Measurements from ENCODE around the gene CHTF18. TPM values are rescaled to one million over a fixed set of nuclear protein-coding genes. Genes with fewer than 3 reads are reported as not detected.

The CHTF18 gene
- total RNA-seq, 1 experiment from 2014 or later: 30.9 TPM

DNA sequence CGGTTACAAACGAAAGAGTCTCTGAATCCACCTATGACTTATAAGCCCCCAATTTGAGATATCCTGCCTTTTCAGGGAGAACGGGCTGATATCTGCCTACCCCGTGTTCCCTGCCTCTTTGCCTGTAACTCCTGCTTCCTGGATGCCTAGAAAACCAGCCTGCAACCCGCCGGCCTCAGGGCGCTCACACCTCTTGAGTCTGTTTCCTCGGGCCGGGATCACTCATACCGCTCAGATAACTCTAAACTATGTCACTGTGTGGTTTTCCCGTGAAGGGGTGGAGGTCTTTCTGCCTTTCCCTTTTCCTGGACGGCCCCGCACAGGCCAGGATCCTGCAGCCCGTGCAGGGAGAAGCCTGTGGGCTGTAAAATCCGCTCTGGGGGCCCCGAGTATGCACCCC lies 10.6 kb upstream of the CHTF18 start:
- BruUV-seq (replicated peaks): no TSS peak
- H3K27ac Mint-ChIP-seq (ENCODE audit: low read depth, unreplicated experiment): no peak overlapping the region
- no peak for DNase-seq (ENCODE audit: unreplicated experiment)
- H3K4me1 Mint-ChIP-seq (ENCODE audit: insufficient read depth, unreplicated experiment): peaks cover under 1% of the 10 kb centered on the region
- no peak overlapping the region for H3K4me3 Mint-ChIP-seq (ENCODE audit: unreplicated experiment)
- POLR2A ChIA-PET: interaction anchor here (0.8 to 1.0 kb wide), 2 partner anchors 29 to 64 kb away, joined by 3 to 4 read pairs; no protein-coding TSS in a partner anchor
- TF ChIP-seq, protein P1, sequence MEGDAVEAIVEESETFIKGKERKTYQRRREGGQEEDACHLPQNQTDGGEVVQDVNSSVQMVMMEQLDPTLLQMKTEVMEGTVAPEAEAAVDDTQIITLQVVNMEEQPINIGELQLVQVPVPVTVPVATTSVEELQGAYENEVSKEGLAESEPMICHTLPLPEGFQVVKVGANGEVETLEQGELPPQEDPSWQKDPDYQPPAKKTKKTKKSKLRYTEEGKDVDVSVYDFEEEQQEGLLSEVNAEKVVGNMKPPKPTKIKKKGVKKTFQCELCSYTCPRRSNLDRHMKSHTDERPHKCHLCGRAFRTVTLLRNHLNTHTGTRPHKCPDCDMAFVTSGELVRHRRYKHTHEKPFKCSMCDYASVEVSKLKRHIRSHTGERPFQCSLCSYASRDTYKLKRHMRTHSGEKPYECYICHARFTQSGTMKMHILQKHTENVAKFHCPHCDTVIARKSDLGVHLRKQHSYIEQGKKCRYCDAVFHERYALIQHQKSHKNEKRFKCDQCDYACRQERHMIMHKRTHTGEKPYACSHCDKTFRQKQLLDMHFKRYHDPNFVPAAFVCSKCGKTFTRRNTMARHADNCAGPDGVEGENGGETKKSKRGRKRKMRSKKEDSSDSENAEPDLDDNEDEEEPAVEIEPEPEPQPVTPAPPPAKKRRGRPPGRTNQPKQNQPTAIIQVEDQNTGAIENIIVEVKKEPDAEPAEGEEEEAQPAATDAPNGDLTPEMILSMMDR (IDR thresholded peaks at IDR 0.05; ENCODE audit: unreplicated experiment): no peak
- CTCF ChIA-PET: no interaction called here
- no peaks in the 10 kb centered on the region for H3K9me3 Mint-ChIP-seq (ENCODE audit: unreplicated experiment)
- intact Hi-C loops (cut with micrococcal nuclease): no loop called here
- H3K36me3 Mint-ChIP-seq (ENCODE audit: insufficient read depth, unreplicated experiment): peaks cover 2% of the 10 kb centered on the region
- H3K27me3 Mint-ChIP-seq (ENCODE audit: insufficient read depth, unreplicated experiment): no peaks in the 10 kb centered on the region

DNA sequence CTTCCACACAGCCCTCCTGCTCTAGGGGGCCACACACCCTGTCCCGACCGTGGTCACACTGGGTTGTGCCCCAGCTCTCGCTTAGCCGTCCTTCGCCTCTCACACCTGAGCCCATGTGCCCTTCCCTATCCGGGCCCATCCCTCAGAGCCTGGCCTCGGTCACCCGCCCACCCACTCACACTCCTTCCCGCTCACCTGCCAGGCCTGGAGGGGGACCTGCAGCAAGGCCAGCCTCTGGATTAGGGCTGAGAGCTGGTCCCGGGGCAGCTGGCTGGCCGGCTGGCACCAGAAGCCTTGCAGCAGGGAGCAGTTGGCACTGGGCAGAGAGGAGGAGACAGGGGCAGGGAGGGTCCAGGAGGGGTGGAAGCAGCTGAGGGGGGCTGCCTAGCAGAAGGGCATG lies 10.0 kb upstream of the CHTF18 start:
- no peaks in the 10 kb centered on the region for H3K9me3 Mint-ChIP-seq (ENCODE audit: unreplicated experiment)
- BruUV-seq (replicated peaks): no TSS peak
- no peak for DNase-seq (ENCODE audit: unreplicated experiment)
- intact Hi-C loops (cut with micrococcal nuclease): no loop called here
- H3K27ac Mint-ChIP-seq (ENCODE audit: low read depth, unreplicated experiment): no peak overlapping the region
- H3K4me1 Mint-ChIP-seq (ENCODE audit: insufficient read depth, unreplicated experiment): peaks cover 7% of the 10 kb centered on the region
- H3K36me3 Mint-ChIP-seq (ENCODE audit: insufficient read depth, unreplicated experiment): peaks cover 8% of the 10 kb centered on the region
- TF ChIP-seq, protein P1 (IDR thresholded peaks at IDR 0.05; ENCODE audit: unreplicated experiment): no peak
- POLR2A ChIA-PET: interaction anchor here (0.8 to 1.0 kb wide), 2 partner anchors 29 to 64 kb away, joined by 3 to 4 read pairs; no protein-coding TSS in a partner anchor
- no peak overlapping the region for H3K4me3 Mint-ChIP-seq (ENCODE audit: unreplicated experiment)
- CTCF ChIA-PET: interaction anchor here (0.6 to 0.7 kb wide), 2 partner anchors 9 to 17 kb away, joined by 3 to 5 read pairs; no protein-coding TSS in a partner anchor
- no peaks in the 10 kb centered on the region for H3K27me3 Mint-ChIP-seq (ENCODE audit: insufficient read depth, unreplicated experiment)

DNA sequence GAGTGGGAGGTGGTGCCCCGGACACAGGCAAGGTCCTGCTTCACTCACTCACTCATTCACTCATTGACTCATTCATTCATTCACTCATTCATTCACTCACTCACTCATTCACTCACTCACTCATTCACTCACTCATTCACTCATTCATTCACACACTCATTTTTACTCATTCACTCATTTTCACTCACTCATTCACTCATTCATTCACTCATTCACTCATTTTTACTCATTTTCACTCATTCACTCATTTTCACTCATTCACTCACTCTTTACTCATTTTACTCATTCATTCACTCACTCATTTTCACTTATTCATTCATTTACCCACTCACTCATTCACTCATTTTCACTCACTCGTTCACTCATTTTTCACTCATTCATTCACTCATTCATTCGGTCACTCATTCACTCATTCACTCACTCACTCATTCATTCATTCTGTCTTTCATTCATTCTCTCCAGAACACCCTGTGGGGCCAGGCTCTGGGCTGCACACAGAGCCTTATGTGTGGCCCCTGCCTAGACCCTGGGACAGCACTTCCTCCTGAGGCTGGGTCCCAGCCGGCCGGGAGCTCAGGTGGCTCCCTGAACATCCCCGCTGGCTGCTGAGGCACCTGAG lies 9.4 kb upstream of the CHTF18 start:
- peaks cover 9% of the 10 kb centered on the region for H3K4me1 Mint-ChIP-seq (ENCODE audit: insufficient read depth, unreplicated experiment)
- peaks cover 12% of the 10 kb centered on the region for H3K36me3 Mint-ChIP-seq (ENCODE audit: insufficient read depth, unreplicated experiment)
- no peak overlapping the region for H3K4me3 Mint-ChIP-seq (ENCODE audit: unreplicated experiment)
- ChIA-PET POLR2A (interaction anchor here (1.0 kb wide), 1 partner anchor 65 kb away, joined by 3 read pairs; no protein-coding TSS in a partner anchor), CTCF (interaction anchor here (0.6 to 0.7 kb wide), 3 partner anchors 9 to 35 kb away, joined by 3 to 5 read pairs (median 3); no protein-coding TSS in a partner anchor)
- no peaks in the 10 kb centered on the region for H3K9me3 Mint-ChIP-seq (ENCODE audit: unreplicated experiment)
- no peak overlapping the region for H3K27ac Mint-ChIP-seq (ENCODE audit: low read depth, unreplicated experiment)
- BruUV-seq (replicated peaks): no TSS peak
- no peak for DNase-seq (ENCODE audit: unreplicated experiment)
- TF ChIP-seq, protein P1 (IDR thresholded peaks at IDR 0.05; ENCODE audit: unreplicated experiment): no peak
- intact Hi-C loops (cut with micrococcal nuclease): no loop called here
- H3K27me3 Mint-ChIP-seq (ENCODE audit: insufficient read depth, unreplicated experiment): no peaks in the 10 kb centered on the region

DNA sequence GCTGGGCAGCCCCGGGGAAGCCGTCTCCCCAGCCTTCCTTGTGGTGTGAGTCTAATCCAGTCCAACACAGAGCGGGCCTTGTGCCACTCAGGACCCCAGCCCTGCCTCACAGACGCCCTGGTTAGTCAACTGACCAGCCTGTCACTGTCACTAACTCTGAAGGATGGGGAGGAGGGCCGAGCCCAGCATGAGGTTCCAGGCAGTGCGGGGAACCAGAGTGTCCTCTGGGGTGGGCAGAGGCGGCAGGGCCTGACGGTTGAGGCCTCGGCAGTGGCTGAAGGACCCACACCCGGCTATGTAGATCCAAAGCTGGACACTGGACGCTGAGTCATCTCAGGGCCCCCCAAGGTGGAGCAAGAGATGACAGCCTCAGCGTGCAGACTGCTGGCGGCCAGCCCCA lies 8.9 kb upstream of the CHTF18 start:
- Mint-ChIP-seq H3K4me3 (ENCODE audit: unreplicated experiment) (no peak overlapping the region), H3K36me3 (ENCODE audit: insufficient read depth, unreplicated experiment) (peaks cover 12% of the 10 kb centered on the region), H3K27ac (ENCODE audit: low read depth, unreplicated experiment) (no peak overlapping the region), H3K4me1 (ENCODE audit: insufficient read depth, unreplicated experiment) (peaks cover 9% of the 10 kb centered on the region), H3K27me3 (ENCODE audit: insufficient read depth, unreplicated experiment) (no peaks in the 10 kb centered on the region), H3K9me3 (ENCODE audit: unreplicated experiment) (no peaks in the 10 kb centered on the region)
- intact Hi-C loops (cut with micrococcal nuclease): no loop called here
- CTCF ChIA-PET: interaction anchor here (0.6 kb wide), 1 partner anchor 36 kb away, joined by 3 read pairs; no protein-coding TSS in a partner anchor
- no TSS peak for BruUV-seq (replicated peaks)
- TF ChIP-seq, protein P1 (IDR thresholded peaks at IDR 0.05; ENCODE audit: unreplicated experiment): no peak
- DNase-seq (ENCODE audit: unreplicated experiment): no peak
- POLR2A ChIA-PET: interaction anchor here (0.5 kb wide), 1 partner anchor 11 kb away, joined by 3 read pairs; no protein-coding TSS in a partner anchor
